NCI-H187 (cell line): ENCODE measurements around the gene GON4L.
A peak's percentile ranks its signal among the peaks of the same experiment; 100 is the strongest.
"Not testable (repeated sequence)": the region's sequence is repeated elsewhere in the genome, so short reads cannot be mapped to it uniquely, and the experiment has no call there.

Source experiments
- DNase-seq, 2 experiments: peaks; one replicate each; lab custom pipeline; 2025; lab: John Stamatoyannopoulos, UW

The GON4L gene, protein sequence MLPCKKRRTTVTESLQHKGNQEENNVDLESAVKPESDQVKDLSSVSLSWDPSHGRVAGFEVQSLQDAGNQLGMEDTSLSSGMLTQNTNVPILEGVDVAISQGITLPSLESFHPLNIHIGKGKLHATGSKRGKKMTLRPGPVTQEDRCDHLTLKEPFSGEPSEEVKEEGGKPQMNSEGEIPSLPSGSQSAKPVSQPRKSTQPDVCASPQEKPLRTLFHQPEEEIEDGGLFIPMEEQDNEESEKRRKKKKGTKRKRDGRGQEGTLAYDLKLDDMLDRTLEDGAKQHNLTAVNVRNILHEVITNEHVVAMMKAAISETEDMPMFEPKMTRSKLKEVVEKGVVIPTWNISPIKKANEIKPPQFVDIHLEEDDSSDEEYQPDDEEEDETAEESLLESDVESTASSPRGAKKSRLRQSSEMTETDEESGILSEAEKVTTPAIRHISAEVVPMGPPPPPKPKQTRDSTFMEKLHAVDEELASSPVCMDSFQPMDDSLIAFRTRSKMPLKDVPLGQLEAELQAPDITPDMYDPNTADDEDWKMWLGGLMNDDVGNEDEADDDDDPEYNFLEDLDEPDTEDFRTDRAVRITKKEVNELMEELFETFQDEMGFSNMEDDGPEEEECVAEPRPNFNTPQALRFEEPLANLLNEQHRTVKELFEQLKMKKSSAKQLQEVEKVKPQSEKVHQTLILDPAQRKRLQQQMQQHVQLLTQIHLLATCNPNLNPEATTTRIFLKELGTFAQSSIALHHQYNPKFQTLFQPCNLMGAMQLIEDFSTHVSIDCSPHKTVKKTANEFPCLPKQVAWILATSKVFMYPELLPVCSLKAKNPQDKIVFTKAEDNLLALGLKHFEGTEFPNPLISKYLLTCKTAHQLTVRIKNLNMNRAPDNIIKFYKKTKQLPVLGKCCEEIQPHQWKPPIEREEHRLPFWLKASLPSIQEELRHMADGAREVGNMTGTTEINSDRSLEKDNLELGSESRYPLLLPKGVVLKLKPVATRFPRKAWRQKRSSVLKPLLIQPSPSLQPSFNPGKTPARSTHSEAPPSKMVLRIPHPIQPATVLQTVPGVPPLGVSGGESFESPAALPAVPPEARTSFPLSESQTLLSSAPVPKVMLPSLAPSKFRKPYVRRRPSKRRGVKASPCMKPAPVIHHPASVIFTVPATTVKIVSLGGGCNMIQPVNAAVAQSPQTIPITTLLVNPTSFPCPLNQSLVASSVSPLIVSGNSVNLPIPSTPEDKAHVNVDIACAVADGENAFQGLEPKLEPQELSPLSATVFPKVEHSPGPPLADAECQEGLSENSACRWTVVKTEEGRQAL (N-terminal part only)

GRCh38 chr1:155856975-155857930, at the start of gene GON4L:
Gene GON4L, minus strand, starts transcription at chr1:155857214. Its CDS starts 3,434 bp downstream, at chr1:155853780.
- DNase-seq = peak; percentile 95 to 96

- DNase-seq = no peak
These were observed 47.2 kb upstream of the GON4L start for GRCh38 chr1:155904261-155904660.

DNA sequence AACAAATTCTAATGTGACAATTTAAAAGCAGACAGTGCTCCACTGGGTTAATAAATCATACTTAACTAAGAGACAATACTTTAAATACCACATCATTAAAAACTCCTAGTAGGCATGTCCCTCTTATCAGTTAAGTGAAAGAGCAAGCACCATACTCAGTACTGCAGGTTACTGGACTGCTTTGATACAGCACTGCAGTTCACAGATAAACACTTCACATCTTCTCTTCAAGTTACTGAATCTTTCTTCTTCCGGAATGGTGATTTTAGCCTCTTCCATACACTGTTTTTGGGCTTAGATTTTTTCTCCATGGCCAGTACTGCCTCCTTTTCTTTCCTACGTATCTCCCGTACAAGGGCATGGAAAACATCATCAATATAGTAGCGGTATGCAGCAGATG, 43.1 kb upstream of the GON4L start:
- DNase-seq = no peak

- no peak for DNase-seq
These were observed 42.7 kb upstream of the GON4L start for GRCh38 chr1:155899683-155900082.

DNA sequence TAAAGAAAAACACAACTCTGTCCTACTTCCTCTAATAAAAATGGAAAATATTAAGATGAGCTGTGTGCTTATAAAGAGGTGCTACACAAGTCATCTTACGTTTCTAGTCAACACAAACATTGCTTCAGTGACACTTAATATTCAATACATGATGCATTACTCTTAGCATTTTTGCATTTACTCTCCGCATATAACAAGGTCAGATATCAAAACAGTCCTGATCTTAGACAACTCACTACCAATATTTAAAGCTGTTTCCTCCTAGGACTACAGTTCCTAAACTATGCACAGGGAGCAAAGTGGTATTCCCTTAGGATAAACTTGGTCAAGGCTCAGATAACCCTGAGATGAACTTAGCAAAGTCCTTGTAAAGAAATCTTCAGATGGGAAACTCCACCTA, 41.9 kb upstream of the GON4L start:
- DNase-seq = no peak

DNA sequence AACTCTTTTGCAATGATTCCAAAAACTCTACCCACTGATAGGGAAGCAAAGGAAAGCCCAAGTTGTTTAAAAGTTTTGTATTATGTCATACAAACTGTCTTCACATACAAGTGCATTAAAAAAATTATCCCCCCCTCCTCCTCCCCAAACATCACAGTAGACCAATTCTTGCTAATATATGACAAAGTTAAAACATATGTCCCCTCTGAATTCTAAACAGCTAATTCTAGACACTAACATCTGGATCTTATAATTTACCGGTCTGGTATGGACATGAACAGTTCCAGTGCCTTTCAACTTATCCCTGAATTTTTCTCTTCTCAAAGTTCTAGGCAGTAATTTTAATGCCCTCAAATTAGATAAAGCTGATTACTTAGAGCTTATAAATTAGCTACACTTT, 40.7 kb upstream of the GON4L start:
- DNase-seq = no peak

- DNase-seq = not testable (repeated sequence)
These were observed 39.5 kb upstream of the GON4L start for GRCh38 chr1:155896476-155896875.

DNA sequence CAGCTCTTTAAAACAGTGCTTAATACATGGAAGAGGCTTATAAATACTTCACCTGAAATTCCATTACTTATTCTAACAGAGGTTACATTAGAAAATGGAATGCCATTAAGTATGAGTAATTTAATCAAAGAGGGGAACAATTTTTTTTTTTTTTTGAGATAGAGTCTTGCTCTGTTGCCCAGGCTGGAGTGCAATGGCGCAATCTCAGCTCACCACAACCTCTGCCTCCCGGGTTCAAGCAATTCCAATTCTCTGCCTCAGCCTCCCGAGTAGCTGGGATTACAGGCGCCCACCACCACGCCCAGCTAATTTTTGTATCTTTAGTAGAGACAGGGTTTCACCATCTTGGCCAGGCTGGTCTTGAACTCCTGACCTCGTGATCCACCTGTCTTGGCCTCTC, 38.6 kb upstream of the GON4L start:
- not testable (repeated sequence) for DNase-seq

DNA sequence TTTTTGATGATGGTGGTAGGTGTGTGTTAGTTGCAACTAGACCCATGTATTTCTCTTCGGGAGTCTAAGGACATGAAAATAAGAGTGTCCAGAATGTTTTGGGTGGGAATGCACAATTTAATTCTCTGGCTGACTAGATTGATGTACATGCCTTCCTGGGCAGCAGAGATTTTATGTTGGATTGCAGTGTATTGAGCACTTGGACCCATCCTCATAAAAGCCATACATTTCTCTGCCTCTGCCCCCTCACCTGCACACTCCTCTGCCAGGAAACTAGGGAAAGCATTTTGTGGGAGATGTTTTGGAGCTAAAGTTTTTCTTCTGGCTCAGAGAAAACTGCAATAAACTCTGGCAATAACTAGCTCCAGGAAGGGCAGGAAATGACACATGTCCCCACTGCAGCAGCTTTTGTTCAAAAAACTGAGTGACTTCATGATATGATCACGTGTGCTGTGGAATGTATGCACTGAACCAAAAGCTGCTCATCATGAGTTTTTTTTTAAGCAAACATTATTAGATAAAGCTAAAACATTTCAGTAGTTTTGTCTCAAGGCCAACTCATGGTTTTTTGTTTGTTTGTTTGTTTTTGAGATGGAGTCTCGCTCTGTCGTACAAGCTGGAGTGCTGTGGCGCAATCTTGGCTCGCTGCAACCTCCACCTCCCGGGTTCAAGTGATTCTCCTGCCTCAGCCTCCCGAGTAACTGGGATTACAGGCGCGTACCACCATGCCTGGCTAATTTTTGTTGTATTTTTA, 36.6 kb upstream of the GON4L start:
- DNase-seq = no peak

DNA sequence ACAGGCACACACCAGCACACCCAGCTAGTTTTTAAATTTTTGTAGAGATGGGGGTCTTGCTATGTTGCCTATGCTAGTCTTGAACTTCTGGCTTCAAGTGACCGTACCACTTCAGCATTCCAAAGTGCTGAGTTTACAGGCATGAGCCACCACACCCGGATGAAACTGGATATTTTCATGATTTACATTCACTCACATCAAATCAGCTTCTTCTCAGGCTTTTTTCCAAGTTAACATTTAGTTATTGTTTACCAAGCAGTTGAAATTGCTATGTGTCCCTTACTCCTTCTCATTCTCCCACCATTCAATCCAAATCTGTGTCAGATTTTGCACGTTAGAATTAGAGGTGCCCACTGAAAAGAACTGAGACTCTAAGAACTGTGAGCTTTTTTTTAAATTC, 35.8 kb upstream of the GON4L start:
- no peak for DNase-seq

GRCh38 chr1:155890251-155890650, 33.2 kb upstream of the GON4L start:
- DNase-seq = no peak

DNA sequence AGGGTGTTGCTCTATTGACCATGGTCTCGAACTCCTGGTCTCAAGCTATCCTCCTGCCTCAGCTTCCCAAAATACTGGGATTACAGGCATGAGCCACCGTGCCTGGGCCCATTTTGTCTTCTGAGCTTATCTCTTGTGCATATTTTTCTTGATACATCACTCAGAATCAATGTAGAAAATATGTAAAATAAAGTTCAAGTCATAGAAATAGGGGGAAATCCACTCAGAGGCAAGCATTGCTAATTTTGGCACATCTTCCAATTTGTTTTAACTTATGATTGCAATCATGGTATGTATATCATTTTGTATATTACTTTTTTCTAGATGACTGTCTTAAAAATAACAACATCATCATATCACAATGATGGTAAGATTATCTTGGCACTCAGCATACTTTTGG, 32.6 kb upstream of the GON4L start:
- no peak for DNase-seq

GRCh38 chr1:155888481-155888880, 31.5 kb upstream of the GON4L start:
- DNase-seq = no peak

DNA sequence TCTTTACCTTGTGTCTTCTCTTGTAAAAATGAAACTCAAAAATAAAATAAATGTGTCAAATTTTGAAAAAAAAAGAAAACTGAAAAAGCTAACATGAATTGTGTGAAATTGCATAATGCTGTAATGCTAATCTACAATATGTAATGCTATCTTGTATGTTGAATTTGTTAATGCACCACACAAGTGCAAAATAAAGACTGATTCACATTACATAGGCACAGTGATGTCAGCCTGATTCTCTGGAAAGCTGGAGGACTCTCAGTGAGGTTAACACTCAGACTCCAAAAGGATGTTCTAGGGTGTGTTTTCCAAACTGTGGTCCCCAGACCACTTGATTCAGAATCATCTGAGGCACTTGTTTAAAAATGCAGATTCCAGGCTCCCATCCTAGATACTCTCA, 28.0 kb upstream of the GON4L start:
- DNase-seq = no peak

- no peak for DNase-seq
These were observed 27.3 kb upstream of the GON4L start for GRCh38 chr1:155884031-155884960.

- DNase-seq = no peak
These were observed 25.8 kb upstream of the GON4L start for GRCh38 chr1:155882766-155883165.

DNA sequence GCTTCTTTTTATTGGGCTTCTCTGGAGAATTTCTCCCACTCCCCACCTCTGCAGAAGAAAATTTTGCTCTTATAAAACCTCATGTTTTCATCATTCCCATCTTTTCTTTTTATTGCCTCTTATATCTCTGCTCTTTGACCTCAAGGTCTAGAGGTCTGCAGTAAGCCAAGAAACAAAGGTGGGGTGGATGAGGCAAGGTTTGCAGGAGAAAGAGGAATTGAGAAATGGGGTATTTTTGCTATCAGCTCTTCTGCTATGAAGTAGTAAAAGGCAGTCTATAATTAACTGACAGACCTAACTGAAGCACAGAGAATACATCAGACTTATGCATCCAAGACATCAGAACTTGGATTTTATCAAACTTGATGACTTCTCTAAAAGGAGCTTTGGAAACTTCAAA, 25.2 kb upstream of the GON4L start:
- DNase-seq = no peak

- no peak for DNase-seq
These were observed 23.9 kb upstream of the GON4L start for GRCh38 chr1:155880950-155881349.

DNA sequence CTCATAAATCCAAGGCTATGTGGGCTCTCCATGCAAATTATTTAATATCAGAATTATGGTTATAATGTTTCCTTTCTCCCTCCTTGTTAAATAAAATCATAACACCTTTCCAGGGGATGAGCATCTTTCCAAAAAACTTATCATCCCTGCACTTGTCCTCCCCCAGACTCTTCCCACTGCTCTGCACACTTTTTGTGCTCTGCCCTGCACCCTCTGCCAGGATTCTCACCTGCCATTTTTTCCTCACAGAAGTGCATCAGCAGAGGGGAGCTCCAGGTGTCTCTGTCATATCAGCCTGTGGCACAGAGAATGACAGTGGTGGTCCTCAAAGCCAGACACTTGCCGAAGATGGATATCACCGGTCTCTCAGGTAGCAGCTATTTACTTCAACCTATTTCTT, 23.2 kb upstream of the GON4L start:
- DNase-seq = no peak
